Measurements from ENCODE around the gene SCGB1D4.

DNA sequence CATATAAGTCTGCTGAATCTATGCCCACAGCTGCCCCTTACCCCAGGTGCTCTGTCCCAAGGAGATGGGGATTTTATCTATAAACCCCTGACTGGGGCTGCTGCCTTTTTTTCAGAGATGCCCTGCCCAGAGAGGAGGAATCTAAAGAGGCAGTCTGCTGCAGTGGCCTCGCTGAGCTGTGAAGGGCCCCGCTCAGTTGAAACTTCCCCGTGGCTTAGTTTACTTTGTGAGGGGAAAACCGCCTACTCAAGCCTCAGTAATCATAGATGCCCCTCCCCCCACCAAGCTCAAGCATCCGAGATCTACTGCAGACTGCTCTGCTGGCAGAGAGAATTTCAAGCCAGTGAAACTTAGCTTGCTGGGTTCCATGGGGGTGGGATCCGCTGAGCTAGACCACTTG is 7.4 kb upstream of the SCGB1D4 start:
- no peak for TF ChIP-seq POLR2AphosphoS5 (IDR thresholded peaks at IDR 0.05; ENCODE audit: low read depth)
- no peak for TF ChIP-seq REST (IDR thresholded peaks at IDR 0.05; ENCODE audit: insufficient replicate concordance, low read depth)
- no peak for TF ChIP-seq CTCF (IDR thresholded peaks at IDR 0.05; ENCODE audit: insufficient read depth, low read length)
- no peak for TF ChIP-seq SPI1 (IDR thresholded peaks at IDR 0.05; ENCODE audit: borderline replicate concordance, low read depth)
- TF ChIP-seq GABPA (IDR thresholded peaks at IDR 0.05; ENCODE audit: low read depth) = no peak
